RWPE2 (cell line): Measurements from ENCODE around the gene STRADA.

Source experiments
- ATAC-seq: fragments of 200-7000 bp; cut with Tn5 transposase; 3 replicates; pipeline ENCODE4 v1.9.1; 2021; ENCODE audit warnings: low read depth
- DNase-seq: peaks from one replicate; pipeline ENCODE4 v3.0.0-alpha.2; 2020; ENCODE audit warnings: low spot score
- H3K27ac ChIP-seq: fragments of 450-650 bp; 2 replicates; pipeline ENCODE4 v1.5.1; 2017; ENCODE audit warnings: mild to moderate bottlenecking; ENCODE audit not compliant: poor library complexity, severe bottlenecking
- H3K27me3 ChIP-seq: fragments of 250-450 bp; sonication (Bioruptor Pico); 2 replicates; pipeline ENCODE4 v1.5.1; 2021; ENCODE audit warnings: mild to moderate bottlenecking, moderate library complexity; ENCODE audit not compliant: insufficient read depth, poor library complexity, severe bottlenecking
- H3K36me3 ChIP-seq: fragments of 250-450 bp; sonication (Bioruptor Pico); 2 replicates; pipeline ENCODE4 v1.5.1; 2020; ENCODE audit warnings: low read depth, mild to moderate bottlenecking, moderate library complexity
- H3K4me1 ChIP-seq: fragments of 250-450 bp; sonication (Bioruptor Pico); 2 replicates; pipeline ENCODE4 v1.5.1; 2021; ENCODE audit warnings: mild to moderate bottlenecking, moderate library complexity; ENCODE audit not compliant: insufficient read depth, poor library complexity, severe bottlenecking
- H3K4me3 ChIP-seq: fragments of 250-450 bp; sonication (Bioruptor Pico); 2 replicates; pipeline ENCODE4 v1.5.1; 2021; ENCODE audit warnings: mild to moderate bottlenecking, moderate library complexity; ENCODE audit not compliant: severe bottlenecking
- H3K9me3 ChIP-seq: fragments of 250-450 bp; sonication (Bioruptor Pico); 2 replicates; pipeline ENCODE4 v1.5.1; 2021; ENCODE audit warnings: mild to moderate bottlenecking, moderate library complexity; ENCODE audit not compliant: severe bottlenecking
- TF ChIP-seq, protein P1 (sequence below): fragments of 450-650 bp; IDR thresholded peaks from one replicate; pipeline ENCODE4 v1.5.1; 2017; ENCODE audit warnings: mild to moderate bottlenecking, moderate library complexity; ENCODE audit not compliant: poor library complexity, severe bottlenecking

Gene STRADA

GRCh38 chr17:63760771-63761539 lies 19.4 kb upstream of the STRADA start:
- ATAC-seq (no peak), DNase-seq (no peak)
- Histone ChIP-seq H3K27ac (no peak overlapping the region), H3K4me1 (no peaks in the 10 kb centered on the region), H3K36me3 (peaks cover 88% of the 10 kb centered on the region), H3K27me3 (no peaks in the 10 kb centered on the region), H3K4me3 (no peak overlapping the region), H3K9me3 (no peaks in the 10 kb centered on the region)
- TF ChIP-seq, protein P1, sequence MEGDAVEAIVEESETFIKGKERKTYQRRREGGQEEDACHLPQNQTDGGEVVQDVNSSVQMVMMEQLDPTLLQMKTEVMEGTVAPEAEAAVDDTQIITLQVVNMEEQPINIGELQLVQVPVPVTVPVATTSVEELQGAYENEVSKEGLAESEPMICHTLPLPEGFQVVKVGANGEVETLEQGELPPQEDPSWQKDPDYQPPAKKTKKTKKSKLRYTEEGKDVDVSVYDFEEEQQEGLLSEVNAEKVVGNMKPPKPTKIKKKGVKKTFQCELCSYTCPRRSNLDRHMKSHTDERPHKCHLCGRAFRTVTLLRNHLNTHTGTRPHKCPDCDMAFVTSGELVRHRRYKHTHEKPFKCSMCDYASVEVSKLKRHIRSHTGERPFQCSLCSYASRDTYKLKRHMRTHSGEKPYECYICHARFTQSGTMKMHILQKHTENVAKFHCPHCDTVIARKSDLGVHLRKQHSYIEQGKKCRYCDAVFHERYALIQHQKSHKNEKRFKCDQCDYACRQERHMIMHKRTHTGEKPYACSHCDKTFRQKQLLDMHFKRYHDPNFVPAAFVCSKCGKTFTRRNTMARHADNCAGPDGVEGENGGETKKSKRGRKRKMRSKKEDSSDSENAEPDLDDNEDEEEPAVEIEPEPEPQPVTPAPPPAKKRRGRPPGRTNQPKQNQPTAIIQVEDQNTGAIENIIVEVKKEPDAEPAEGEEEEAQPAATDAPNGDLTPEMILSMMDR: no peak

DNA sequence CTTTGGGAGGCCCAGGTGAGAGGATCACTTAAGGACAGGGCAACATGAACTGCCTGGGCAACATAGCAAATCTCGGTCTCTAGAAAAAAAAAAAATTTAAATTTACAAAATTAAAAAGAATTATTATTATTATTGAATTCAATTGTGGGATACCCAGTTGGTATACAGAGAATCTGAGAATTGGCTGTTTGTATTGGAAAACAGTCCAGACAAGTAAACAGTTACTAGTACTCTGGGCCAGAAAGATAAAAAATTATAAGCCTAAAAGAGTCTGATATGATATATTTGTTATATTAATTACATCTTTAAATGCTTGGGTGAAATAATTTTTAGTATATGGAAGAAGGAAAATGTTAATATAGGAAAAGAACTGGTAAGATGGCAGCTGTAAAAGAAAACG lies 16.8 kb upstream of the STRADA start:
- TF ChIP-seq, protein P1: no peak
- H3K4me3 ChIP-seq: no peak overlapping the region
- ATAC-seq: no peak
- H3K27me3 ChIP-seq: no peaks in the 10 kb centered on the region
- no peaks in the 10 kb centered on the region for H3K9me3 ChIP-seq
- no peak overlapping the region for H3K27ac ChIP-seq
- H3K36me3 ChIP-seq: peaks cover 92% of the 10 kb centered on the region
- H3K4me1 ChIP-seq: no peaks in the 10 kb centered on the region
- DNase-seq: no peak

GRCh38 chr17:63754046-63754445 lies 12.4 kb upstream of the STRADA start:
- peaks cover 92% of the 10 kb centered on the region for H3K36me3 ChIP-seq
- no peak overlapping the region for H3K4me3 ChIP-seq
- no peak overlapping the region for H3K27ac ChIP-seq
- H3K9me3 ChIP-seq: no peaks in the 10 kb centered on the region
- no peaks in the 10 kb centered on the region for H3K27me3 ChIP-seq
- DNase-seq (no peak), ATAC-seq (no peak)
- no peaks in the 10 kb centered on the region for H3K4me1 ChIP-seq
- TF ChIP-seq, protein P1: no peak

GRCh38 chr17:63753215-63753614 lies 11.6 kb upstream of the STRADA start:
- H3K27ac ChIP-seq: no peak overlapping the region
- DNase-seq: no peak
- H3K4me1 ChIP-seq: no peaks in the 10 kb centered on the region
- ATAC-seq: no peak
- H3K36me3 ChIP-seq: peaks cover 92% of the 10 kb centered on the region
- H3K27me3 ChIP-seq: no peaks in the 10 kb centered on the region
- TF ChIP-seq, protein P1: no peak
- H3K4me3 ChIP-seq: no peak overlapping the region
- no peaks in the 10 kb centered on the region for H3K9me3 ChIP-seq

- DNase-seq: no peak
- Histone ChIP-seq H3K4me3 (no peak overlapping the region), H3K27me3 (no peaks in the 10 kb centered on the region), H3K27ac (no peak overlapping the region), H3K9me3 (no peaks in the 10 kb centered on the region), H3K4me1 (no peaks in the 10 kb centered on the region), H3K36me3 (peaks cover 92% of the 10 kb centered on the region)
- ATAC-seq: no peak
- TF ChIP-seq, protein P1: no peak
Observed at GRCh38 chr17:63752707-63753106, 11.1 kb upstream of the STRADA start.
